GM21526 (cell line): ENCODE data around the gene BBS10.
"Not testable (repeated sequence)": the region's sequence is repeated elsewhere in the genome, so short reads cannot be mapped to it uniquely, and the experiment has no call there.

Source experiments
- ATAC-seq: cut with Tn5 transposase; IDR thresholded peaks from one replicate; pipeline ENCODE4 v1.9.1; 2021; ENCODE audit warnings: moderate library complexity; ENCODE audit not compliant: unreplicated experiment, low FRiP score

Gene BBS10

DNA sequence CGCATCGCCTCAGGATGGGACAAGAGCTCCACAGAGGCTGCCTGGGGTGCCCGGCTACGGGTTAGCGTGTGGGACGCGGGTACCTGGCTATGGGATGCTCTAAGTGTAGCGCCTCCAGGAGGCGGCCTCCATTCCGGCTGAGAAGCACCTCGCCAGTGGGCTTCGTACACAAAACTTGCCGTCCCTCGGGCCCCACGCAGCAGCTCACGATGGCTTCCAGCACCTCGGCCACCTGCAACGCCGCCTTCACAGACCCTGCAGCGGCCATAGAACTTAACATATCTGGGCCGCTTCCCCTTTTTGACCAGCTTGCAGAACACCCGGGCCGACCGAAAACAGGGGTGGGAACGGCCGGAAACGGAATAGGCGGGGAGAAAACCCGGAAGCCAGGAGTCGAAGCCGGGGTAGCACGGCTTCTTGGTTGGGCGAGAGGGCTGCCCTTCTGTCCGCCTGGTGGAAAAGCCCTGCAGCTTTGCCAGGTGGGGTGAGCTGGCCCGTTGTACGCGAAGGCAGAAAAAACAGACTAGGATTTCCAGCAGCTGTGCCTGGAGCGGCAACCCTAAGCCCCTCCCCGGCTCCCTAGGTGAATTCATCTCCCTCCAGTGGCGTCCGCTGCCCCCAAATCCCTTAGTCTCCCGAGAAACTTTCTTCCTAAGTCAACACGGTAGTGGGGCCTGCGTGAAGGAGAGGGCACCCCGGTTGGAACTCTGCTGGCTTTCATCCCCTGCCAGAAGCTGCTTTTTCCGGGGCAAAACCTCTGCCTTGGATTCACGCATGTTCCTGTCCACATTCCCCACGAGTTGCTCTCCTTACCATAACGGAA lies at the start of gene BBS10:
Gene BBS10 (minus strand): TSS at position 337 of the 823 bp plus-strand sequence. CDS start 57 bp downstream, at position 280.
- peak; percentile 96 for ATAC-seq

DNA sequence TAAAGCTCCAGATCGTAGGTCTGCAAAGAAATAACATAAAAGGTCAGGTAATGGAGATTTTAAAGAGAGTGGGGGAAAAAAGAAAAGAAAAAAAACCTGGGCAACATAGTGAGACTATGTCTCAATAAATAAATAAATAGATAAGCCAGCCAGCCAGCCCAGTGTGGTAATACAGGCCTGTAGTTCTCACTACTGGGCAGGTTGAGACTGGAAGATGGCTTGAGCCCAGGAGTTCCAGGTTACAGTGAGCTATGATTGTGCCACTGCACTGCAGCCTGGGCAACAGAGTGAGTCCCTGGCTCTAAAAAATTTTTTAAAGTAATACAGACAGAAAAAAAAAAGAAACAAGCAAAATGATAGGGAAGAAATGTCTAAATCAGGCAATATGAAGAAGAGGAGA lies 43.2 kb upstream of the BBS10 start:
- no peak for ATAC-seq

DNA sequence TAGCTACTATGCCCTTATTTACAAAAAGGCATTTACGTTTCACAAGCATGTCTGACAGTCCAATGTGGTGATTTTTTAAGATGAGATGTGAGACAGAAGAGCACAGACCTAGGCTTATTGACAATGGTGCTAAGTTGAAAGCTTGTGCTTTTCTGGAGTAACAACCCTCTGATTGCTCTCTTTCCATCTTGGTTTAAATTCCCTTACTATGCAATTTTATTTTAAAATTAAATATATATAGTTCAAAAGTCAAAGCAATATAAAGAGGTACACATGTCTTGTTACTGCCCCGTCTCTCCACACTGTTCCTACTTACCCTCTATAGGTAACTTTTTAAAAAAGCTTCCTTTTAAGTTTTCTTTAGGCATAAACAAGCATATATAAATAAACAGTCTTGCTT lies 39.4 kb upstream of the BBS10 start:
- ATAC-seq, result no peak

DNA sequence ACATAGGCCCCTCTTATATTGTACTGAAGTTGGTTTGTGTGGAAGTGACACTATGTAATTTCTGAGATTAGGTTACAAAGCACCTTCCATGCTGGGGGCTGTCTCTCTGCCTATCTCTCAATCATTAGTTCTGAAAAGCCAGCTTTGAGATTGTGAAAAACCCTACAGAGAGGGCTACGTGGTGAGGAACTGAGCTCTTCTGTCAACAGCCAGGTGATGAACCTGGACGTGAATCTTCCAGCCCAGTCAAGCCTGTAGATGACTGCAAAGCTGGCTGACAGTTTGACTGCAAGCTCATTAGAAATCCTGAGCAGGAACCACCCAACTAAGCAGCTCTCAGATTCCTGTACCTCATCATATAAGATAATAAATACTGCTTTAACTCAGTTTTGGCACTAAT lies 36.3 kb upstream of the BBS10 start:
- ATAC-seq, result no peak

DNA sequence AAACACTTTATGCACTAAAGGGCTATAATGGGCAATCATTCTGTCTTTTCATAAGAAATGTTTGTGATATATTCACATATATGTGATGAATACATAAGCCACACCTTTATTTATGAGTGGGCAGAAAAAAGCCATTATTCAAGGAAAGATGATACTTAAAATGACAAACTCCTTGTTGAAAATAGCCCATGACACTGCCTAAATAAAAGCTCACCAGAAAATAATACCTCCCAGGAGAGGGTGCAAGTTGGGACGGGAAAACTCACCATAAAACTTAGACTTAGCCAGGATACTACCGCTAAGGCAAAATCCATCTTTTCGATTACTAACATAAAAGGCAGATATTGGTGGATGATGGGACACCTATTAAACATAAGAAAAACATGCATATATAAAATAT lies 35.8 kb upstream of the BBS10 start:
- ATAC-seq, result no peak

DNA sequence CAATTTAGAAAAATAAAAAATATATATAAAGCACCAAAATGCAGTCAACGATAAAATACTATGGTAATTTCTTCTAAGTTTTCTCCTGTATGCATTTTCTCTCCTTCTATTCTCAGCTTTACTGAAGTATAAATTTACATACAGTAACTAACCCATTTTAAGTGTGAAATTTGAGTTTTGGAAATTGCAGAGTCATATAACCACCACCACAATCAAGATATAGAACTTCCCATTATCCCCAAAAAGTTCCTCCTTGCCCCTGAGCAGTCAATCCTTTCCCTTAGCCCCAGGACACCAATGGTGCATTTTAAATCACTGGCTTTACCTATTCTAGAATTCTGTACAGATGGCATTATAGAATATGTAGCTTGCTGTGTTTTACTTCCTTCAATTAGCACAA lies 31.0 kb upstream of the BBS10 start:
- ATAC-seq, result no peak

DNA sequence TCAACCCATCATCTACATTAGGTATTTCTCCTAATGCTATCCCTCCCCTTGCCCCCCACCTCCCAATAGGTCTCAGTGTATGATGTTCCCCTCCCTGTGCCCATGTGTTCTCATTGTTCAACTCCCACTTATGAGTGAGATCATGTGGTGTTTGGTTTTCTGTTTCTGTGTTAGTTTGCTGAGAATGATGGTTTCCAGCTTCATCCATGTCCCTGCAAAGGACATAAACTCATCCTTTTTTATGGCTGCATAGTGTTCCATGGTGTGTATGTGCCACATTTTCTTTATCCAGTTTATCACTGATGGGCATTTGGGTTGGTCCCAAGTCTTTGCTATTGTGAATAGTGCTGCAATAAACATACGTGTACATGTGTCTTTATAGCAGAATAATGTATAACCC lies 28.7 kb upstream of the BBS10 start:
- ATAC-seq, result not testable (repeated sequence)

DNA sequence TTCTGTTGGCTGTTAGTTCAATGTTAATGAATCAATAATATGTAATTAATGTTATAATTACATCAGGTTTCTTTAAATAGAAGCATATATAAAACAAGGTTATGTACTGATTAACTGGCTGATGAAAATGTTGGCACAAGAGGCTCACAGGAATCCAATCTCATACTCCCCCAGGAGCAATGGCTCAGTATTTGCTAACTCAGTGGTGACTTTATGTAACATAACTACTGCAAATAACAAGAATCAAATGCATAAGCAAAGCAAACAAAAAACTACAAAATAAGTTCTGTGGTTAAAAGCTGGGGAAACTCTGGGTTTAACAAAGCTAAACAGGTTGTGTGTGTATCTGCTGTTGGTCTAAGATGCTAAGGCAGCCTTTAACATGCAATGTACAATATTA lies 27.7 kb upstream of the BBS10 start:
- no peak for ATAC-seq

DNA sequence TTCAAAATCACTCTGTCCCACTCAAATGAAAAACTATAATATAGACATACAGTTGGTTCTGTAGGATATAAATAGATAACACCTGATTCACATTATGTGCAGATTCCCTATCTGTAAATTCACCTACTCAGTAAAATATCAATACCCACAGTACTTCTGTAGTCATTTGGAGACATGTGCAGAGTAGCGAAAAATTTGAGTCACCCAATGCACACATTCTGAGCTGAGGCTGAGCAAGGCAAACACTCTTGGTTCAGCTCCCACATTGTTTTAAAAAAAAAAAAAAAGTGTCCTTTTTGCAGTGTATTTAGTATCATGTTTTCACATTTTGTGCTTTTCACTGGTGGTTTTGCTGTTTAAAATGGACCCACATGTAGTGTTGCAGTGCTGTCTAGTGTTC lies 27.3 kb upstream of the BBS10 start:
- no peak for ATAC-seq

DNA sequence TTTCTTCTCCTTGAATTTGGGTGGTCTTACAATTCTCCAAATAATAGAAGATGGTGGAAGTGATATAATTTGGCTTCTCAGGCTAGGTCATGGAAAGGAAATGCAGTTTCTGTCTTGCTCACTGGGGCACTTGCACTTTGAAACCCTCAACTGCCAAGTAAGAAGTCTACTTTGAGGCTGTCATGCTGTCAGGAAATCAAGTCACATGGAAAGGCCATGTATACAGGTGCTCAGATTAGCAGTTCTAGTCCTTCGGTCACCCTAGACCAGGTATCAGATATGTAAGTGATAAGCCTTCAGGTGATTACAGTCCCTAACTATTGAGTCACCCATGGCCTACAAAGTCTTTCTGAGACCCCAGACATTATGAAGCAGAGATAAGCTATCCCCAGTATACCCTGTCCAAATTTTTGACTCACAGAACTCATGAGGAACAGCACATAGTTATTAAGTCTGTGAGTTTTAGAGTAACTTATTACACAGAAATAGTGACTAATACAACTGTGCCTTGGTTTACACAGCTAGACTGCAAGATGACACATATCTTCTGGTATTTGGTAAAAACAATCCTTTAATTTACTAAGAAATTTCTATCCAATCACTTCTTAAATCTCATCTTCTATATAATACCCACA lies 26.3 kb upstream of the BBS10 start:
- no peak for ATAC-seq

DNA sequence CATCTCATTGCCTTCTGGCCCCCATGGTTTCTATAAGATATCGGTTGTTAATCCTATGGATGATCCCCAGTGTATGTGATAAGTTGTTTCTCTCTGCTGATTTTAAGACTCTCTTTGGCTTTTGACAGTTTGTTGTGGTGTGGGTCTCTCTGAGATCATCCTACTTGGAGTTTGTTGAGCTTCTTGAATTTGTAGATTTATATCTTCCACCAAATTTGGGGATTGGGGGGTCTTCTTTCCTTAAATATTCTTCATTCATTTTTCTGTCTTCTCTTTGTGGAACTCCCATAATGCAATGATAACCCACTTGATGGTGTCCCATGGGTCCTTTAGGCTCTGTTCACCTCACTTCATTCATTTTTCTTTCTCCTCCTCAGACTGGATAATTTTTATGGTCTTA lies 20.0 kb upstream of the BBS10 start:
- no peak for ATAC-seq

DNA sequence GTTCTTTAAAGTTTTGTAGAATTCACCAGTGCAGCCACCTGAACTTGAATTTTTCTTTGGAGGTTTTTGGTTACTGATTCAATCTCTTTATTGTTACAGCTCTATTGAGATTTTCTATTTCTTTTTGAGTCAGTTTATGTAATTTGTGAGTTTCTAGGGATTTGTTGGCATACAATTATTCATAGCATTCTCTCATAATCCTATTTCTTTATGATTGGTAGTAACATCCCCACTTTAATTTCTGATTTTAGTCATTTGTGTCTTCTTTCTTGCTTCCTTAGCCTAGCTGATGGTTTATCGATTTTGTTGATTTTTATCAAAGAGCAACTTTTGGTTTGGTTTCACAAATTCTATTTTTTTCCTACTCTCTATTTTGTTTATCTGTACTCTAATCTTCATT lies 17.9 kb upstream of the BBS10 start:
- no peak for ATAC-seq

DNA sequence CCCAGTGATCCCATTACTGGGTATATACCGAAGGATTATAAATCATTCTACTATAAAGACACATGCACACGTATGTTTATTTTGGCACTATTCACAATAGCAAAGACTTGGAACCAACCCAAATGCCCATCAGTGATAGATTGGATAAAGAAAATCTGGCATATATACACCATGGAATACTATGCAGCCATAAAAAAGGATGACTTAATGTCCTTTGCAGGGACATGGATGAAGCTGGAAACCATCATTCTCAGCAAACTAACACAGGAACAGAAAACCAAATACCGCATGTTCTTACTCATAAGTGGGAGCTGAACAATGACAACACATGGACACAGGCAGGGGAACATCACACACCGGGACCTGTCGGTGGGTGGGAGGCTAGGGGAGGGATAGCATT lies 15.9 kb upstream of the BBS10 start:
- ATAC-seq, result not testable (repeated sequence)

DNA sequence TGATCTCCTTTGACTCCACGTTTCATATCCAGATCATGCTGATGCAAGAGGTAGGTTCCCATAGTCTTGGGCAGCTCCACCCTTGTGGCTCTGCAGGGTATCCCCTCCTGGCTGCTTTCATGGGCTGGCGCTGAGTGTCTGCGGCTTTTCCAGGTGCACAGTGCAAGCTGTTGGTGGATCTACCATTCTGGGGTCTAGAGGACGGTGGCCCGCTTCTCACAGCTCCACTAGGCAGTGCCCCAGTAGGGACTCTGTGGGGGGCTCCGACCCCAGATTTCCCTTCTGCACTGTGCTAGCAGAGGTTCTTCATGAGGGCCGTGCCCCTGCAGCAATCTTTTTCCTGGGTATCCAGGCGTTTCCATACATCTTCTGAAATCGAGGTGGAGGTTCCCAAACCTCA lies 12.1 kb upstream of the BBS10 start:
- ATAC-seq, result no peak

DNA sequence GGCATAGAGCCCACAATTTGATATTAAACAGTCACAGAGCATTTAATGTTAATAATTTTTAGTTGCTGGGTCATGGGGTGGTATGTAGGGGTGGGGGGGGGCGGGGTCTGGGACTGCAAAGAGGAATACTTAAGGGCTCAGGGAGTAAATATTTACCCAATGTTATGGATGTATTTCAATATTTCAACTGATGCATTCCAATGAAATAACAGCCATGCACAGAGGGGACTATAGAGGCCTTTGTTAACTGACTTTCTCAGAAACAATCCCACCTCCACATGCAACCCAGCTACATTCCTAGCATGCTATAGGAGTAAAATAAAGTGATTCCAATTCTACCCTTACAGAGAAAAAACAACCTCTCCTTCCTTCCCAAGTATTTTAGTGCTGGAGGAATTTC lies 7.9 kb upstream of the BBS10 start:
- ATAC-seq, result no peak

DNA sequence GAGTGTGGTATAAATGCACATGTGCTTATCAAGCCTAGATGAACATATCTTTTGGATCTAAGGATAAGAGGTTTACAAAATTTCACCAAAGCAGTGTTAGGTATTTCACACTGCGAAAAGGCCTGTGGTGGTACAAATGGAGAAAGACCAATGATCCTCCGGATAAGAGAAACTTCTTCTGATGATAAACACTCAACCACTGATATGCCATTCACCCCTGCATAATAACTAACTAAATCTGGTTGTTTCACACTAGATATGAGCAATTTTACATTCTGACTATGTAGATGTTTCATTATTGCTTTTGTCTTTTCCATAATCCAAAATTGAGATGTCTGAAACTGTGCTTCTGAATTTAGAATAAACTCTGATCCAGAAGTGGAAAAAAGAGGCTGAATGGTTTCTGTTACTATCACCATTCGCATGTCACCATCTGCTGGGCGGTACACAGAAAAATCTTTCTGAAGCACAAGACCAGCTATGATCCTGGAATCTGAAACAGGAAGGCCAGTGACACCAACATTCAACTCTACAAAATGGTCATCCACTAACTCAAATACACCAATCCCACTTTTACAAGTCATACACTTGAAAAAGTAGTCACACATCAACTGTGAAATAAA lies 1.3 kb downstream of the BBS10 start:
- peak; percentile 34 for ATAC-seq

DNA sequence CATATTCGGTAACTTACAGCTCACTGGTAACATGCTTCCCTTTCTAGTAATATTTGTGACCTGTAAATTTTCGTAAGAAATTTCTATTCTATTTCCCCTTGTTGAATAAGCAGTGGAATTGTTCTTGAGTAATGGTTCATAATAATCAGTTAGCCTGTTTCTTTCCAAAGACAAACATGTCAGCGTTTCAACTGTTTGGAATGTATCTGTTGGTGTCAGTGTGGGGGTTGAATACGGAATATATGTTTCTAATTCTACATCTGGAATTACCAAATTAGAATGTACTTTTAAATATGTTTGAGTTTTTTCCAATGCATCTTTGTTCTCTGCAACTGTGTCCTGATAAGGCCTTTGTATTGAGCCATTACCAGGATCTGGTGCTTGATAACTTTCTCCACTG lies 2.0 kb downstream of the BBS10 start:
- no peak for ATAC-seq

DNA sequence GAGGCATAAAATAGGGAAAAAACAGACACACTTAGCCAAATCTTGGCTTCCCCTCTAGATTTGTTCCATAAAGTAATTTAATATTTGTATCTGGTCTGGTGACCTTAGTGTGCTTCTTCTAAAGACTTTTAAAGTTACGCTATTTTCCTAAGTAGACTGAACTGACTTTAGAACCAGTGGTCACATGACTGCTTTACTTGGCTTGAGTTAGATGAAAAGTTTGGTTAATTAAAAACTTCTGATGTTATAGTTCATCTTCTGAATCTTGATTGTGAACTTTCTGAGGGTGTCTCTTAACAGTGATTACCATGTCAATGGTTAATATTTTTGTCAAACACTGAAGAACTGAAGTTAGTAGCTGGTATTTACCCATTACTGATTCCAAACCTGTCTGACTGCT lies 2.6 kb downstream of the BBS10 start:
- ATAC-seq, result no peak

DNA sequence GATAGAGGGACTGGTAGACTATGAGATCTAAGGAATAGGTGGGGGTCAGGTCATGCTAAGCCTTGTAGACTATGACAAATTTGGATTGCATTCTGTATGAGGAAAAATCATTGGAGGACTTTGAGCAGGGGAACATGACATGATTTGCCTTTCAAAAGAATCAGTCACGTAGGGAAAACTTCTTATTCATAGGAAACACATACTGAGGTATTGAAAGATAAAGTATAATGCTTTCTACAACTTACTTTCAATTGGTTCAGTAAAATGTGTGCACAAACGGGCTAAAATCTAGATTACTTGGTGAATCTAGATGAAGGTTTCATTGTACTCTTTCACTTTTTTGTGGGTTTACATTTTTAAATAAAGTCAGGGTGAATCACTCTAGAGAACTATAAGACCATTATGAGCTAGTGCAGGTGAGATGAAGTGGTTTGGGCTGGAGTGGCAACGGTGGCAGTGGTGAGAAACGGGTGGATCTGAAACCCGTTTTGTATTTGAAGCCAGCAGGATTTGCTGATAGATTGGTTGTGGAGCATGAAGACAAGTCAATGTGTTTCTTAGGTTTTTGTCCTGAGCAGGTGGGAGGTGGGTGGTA lies 6.7 kb downstream of the BBS10 start:
- ATAC-seq, result no peak

DNA sequence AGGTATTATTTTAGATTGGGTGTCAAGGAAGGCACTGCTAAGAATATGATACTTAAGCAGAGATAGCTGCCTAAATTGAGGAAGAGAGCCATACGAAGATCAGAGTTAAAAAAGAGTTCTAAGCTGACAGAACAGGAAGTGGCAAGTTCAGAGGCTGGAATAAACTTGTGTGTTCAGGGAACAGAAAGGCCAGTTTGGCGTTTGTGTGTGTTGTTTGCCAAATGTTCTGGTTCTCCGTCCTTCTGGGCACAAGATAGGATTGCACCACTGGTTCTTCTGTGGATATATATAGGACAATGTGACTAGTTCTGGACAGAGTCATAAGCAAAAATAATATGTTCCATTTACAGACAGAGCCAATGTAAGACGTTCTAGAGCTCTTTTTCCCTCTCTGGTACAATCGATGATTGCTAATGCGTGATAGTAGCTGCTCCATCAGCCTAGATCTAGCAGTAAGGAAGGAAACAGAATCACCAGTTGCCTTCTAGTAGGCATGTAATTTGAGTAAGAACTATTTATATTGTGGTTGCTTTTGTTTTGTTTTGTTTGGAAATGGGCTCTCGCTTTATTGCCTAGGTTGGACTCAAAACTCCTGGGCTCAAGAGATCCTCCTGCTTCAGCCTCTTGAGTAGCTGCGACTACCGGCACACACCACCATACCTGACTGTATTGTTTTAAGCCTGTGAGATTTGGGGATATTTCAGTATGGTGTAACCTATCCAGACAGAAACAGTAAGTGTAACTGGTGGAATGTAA lies 7.4 kb downstream of the BBS10 start:
- ATAC-seq, result no peak

DNA sequence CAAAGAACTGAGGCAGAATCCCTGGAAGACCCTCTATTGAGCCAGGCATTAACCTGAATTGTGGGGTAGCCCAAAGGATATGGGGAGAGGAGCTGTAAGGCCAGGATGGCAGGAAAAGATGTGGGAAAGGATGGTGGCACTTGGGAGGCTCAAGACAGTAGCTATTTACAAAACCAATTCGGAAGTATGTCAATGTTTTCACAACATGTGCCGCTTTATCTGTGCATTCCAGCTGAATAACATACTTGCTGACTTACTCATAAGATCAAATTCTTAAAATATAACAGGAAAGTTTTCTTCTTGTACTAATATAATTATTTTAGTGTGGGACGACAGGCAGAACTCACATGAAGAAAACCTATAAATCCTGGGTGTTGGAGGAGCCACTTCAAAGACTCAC lies 10.6 kb downstream of the BBS10 start:
- ATAC-seq, result no peak
